Astrocyte (in vitro differentiated cells and primary cell): ENCODE data around the gene HASPIN. TPM values are rescaled to one million over a fixed set of nuclear protein-coding genes. Genes with fewer than 3 reads are reported as not detected.

Source experiments
- DNase-seq: peaks from one replicate; pipeline ENCODE4 v3.0.0-alpha.2; 2010; ENCODE audit warnings: low read depth
- FAIRE-seq: peaks from 2 replicates; lab custom pipeline; 2011; peaks lifted over from hg19 to GRCh38; lab: Jason Lieb, UNC
- H2AFZ ChIP-seq: 2 replicates; pipeline ENCODE4 v1.6.0; 2012; ENCODE audit warnings: low read depth, low read length, inconsistent platforms
- H3K27ac ChIP-seq: 2 replicates; pipeline ENCODE4 v1.5.1; 2011; ENCODE audit warnings: low read depth, low read length, inconsistent platforms
- H3K27me3 ChIP-seq: 2 replicates; pipeline ENCODE4 v1.6.0; 2011; ENCODE audit warnings: low read length, inconsistent platforms; ENCODE audit not compliant: insufficient read depth
- H3K36me3 ChIP-seq: 2 replicates; pipeline ENCODE4 v1.5.1; 2011; ENCODE audit warnings: low read length, inconsistent platforms; ENCODE audit not compliant: insufficient read depth
- H3K4me1 ChIP-seq: 2 replicates; pipeline ENCODE4 v1.5.1; 2011; ENCODE audit warnings: low read length, inconsistent platforms; ENCODE audit not compliant: insufficient read depth
- H3K4me2 ChIP-seq: 2 replicates; pipeline ENCODE4 v1.6.0; 2012; ENCODE audit warnings: low read length, inconsistent platforms
- H3K4me3 ChIP-seq: 2 replicates; pipeline ENCODE4 v1.5.1; 2011; ENCODE audit warnings: low read depth, mild to moderate bottlenecking, low read length, inconsistent platforms; ENCODE audit not compliant: insufficient read depth
- H3K79me2 ChIP-seq: 2 replicates; pipeline ENCODE4 v1.6.0; 2012; ENCODE audit warnings: mild to moderate bottlenecking, low read length, inconsistent platforms; ENCODE audit not compliant: insufficient read depth
- H3K9ac ChIP-seq: 2 replicates; pipeline ENCODE4 v1.6.0; 2012; ENCODE audit warnings: mild to moderate bottlenecking, low read length, inconsistent platforms
- H3K9me3 ChIP-seq: 2 replicates; pipeline ENCODE4 v1.5.1; 2012; ENCODE audit warnings: low read depth, mild to moderate bottlenecking, low read length, inconsistent platforms; ENCODE audit not compliant: insufficient read depth
- H4K20me1 ChIP-seq: 2 replicates; pipeline ENCODE4 v1.6.0; 2012; ENCODE audit warnings: low read length, inconsistent platforms; ENCODE audit not compliant: insufficient read depth
- H3K27ac Mint-ChIP-seq: one replicate; pipeline ENCODE4 v1.8.0; 2021; ENCODE audit warnings: mild to moderate bottlenecking, mixed read lengths; ENCODE audit not compliant: unreplicated experiment
- H3K27me3 Mint-ChIP-seq: one replicate; pipeline ENCODE4 v1.8.0; 2021; ENCODE audit warnings: low read depth, mixed read lengths; ENCODE audit not compliant: unreplicated experiment
- H3K36me3 Mint-ChIP-seq: one replicate; pipeline ENCODE4 v1.8.0; 2021; ENCODE audit warnings: low read depth, mixed read lengths; ENCODE audit not compliant: unreplicated experiment
- H3K4me1 Mint-ChIP-seq: one replicate; pipeline ENCODE4 v1.8.0; 2021; ENCODE audit warnings: low read depth, mixed read lengths; ENCODE audit not compliant: unreplicated experiment
- H3K4me3 Mint-ChIP-seq: one replicate; pipeline ENCODE4 v1.8.0; 2021; ENCODE audit warnings: mild to moderate bottlenecking, moderate library complexity, mixed read lengths; ENCODE audit not compliant: unreplicated experiment
- H3K9me3 Mint-ChIP-seq: one replicate; pipeline ENCODE4 v1.8.0; 2021; ENCODE audit warnings: mild to moderate bottlenecking, mixed read lengths; ENCODE audit not compliant: unreplicated experiment
- CTCF ChIP-seq: IDR thresholded peaks from 2 replicates; pipeline ENCODE4 v1.5.1; 2011; ENCODE audit warnings: low read depth, mild to moderate bottlenecking, inconsistent platforms, low read length, moderate library complexity; ENCODE audit not compliant: insufficient read depth
- EZH2 ChIP-seq: IDR thresholded peaks from 2 replicates; pipeline ENCODE4 v1.6.1; 2012; ENCODE audit warnings: mild to moderate bottlenecking, low read length, inconsistent platforms; ENCODE audit not compliant: insufficient read depth
- total RNA-seq: library from RNA; stranded (reverse); gene quantifications from 2 replicates; pipeline ENCODE4 v1.2.1, GENCODE V29; 2021

The HASPIN gene
- total RNA-seq, 1 donor from 2014 or later = 2.4 TPM

GRCh38 chr17:3770466-3770865 lies 46.8 kb downstream of the HASPIN start:
- peaks cover 7% of the 10 kb centered on the region for H3K9me3 Mint-ChIP-seq
- H3K9ac ChIP-seq = no peak overlapping the region
- peaks cover 3% of the 10 kb centered on the region for H3K27me3 Mint-ChIP-seq
- H3K79me2 ChIP-seq = no peaks in the 10 kb centered on the region
- no peak for TF ChIP-seq CTCF
- no peak for TF ChIP-seq EZH2
- no peak for FAIRE-seq
- DNase-seq = no peak
- no peaks in the 10 kb centered on the region for H3K36me3 ChIP-seq
- H3K4me2 ChIP-seq = no peak overlapping the region
- H3K4me3 Mint-ChIP-seq = no peak overlapping the region
- peaks cover 16% of the 10 kb centered on the region for H3K4me1 Mint-ChIP-seq
- peaks cover 7% of the 10 kb centered on the region for H3K36me3 Mint-ChIP-seq
- H3K27ac ChIP-seq = no peak overlapping the region
- H3K4me3 ChIP-seq = no peak overlapping the region
- H2AFZ ChIP-seq = no peak overlapping the region
- H4K20me1 ChIP-seq = no peaks in the 10 kb centered on the region
- H3K27me3 ChIP-seq = no peaks in the 10 kb centered on the region
- H3K9me3 ChIP-seq = no peaks in the 10 kb centered on the region
- no peak overlapping the region for H3K27ac Mint-ChIP-seq
- peaks cover 21% of the 10 kb centered on the region for H3K4me1 ChIP-seq

GRCh38 chr17:3771140-3771539 lies 47.4 kb downstream of the HASPIN start:
- Mint-ChIP-seq H3K27ac (no peak overlapping the region), H3K9me3 (peaks cover 4% of the 10 kb centered on the region), H3K4me3 (no peak overlapping the region), H3K36me3 (peaks cover 7% of the 10 kb centered on the region), H3K4me1 (peaks cover 11% of the 10 kb centered on the region), H3K27me3 (peaks cover 3% of the 10 kb centered on the region)
- H3K79me2 ChIP-seq = no peaks in the 10 kb centered on the region
- H3K4me2 ChIP-seq = no peak overlapping the region
- H4K20me1 ChIP-seq = no peaks in the 10 kb centered on the region
- H3K9ac ChIP-seq = no peak overlapping the region
- no peak for DNase-seq
- peaks cover 14% of the 10 kb centered on the region for H3K4me1 ChIP-seq
- no peak overlapping the region for H3K27ac ChIP-seq
- H3K4me3 ChIP-seq = no peak overlapping the region
- no peaks in the 10 kb centered on the region for H3K9me3 ChIP-seq
- H3K27me3 ChIP-seq = no peaks in the 10 kb centered on the region
- TF ChIP-seq CTCF (no peak), EZH2 (no peak)
- FAIRE-seq = no peak
- peak overlapping the region; percentile 23 for H2AFZ ChIP-seq
- H3K36me3 ChIP-seq = no peaks in the 10 kb centered on the region

DNA sequence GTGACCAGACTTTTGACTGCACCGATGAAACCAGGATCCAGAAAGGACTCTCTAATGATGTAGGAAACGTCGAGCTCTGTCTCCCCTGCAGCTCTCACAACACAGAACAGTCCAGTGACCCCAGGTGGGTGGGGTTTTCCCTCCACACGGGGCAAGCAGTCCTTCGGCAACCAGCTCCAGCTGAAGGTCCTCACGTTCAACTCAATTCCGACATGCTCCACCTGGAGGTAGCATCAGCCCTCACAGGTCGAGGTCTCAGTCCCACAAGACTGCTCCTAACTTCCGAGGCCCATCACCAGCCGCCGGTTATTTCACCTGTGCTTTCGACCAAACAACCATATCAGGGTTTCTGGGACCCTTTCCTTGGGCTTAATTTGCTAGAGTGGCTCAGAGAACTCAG lies 49.1 kb downstream of the HASPIN start:
- Histone ChIP-seq H3K9ac (no peak overlapping the region), H3K4me1 (peaks cover 13% of the 10 kb centered on the region), H3K9me3 (no peaks in the 10 kb centered on the region), H3K36me3 (no peaks in the 10 kb centered on the region), H3K4me2 (no peak overlapping the region), H2AFZ (no peak overlapping the region), H3K79me2 (no peaks in the 10 kb centered on the region), H3K27me3 (no peaks in the 10 kb centered on the region), H3K4me3 (no peak overlapping the region), H3K27ac (no peak overlapping the region), H4K20me1 (no peaks in the 10 kb centered on the region)
- Mint-ChIP-seq H3K9me3 (peaks cover 4% of the 10 kb centered on the region), H3K4me3 (no peak overlapping the region), H3K36me3 (peaks cover 2% of the 10 kb centered on the region), H3K27ac (no peak overlapping the region), H3K4me1 (peaks cover 9% of the 10 kb centered on the region), H3K27me3 (peaks cover 5% of the 10 kb centered on the region)
- no peak for DNase-seq
- TF ChIP-seq CTCF (no peak), EZH2 (no peak)
- FAIRE-seq = no peak
